T1000 (cell line): Measurements from ENCODE around the gene CAD.

Source experiments
- DNase-seq: peaks from one replicate; lab custom pipeline; 2025; ENCODE audit warnings: mixed read lengths; lab: John Stamatoyannopoulos, UW

The CAD gene

GRCh38 chr2:27281855-27282559 is 64.8 kb downstream of the CAD start, which contains the start of gene TRIM54:
TRIM54 (plus strand) TSS chr2:27282429; CDS start chr2:27282732, 303 bp downstream.
- DNase-seq = no peak

DNA sequence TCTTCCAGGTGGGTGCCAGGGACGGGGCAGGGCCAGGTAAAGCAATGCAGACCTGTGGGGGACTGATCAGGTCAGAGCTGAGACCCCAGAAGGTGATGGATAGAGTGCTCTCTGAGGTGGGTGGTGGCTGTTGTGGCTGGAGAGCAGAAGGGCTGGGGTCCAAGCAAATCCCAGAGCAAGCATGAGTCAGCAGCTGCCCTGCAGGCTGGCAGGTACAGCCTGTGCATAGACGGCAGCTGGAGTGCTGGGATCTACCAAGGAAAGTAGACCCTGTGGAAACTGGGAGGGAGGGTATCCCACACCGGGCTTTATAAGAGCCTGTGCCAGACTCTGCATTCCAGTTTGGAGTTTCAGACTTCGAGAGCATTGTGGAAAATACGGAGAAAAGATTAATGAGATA is 65.7 kb downstream of the CAD start:
- DNase-seq = no peak

GRCh38 chr2:27284996-27285395 is 67.8 kb downstream of the CAD start:
- DNase-seq = no peak

GRCh38 chr2:27285481-27285880 is 68.3 kb downstream of the CAD start:
- no peak for DNase-seq

DNA sequence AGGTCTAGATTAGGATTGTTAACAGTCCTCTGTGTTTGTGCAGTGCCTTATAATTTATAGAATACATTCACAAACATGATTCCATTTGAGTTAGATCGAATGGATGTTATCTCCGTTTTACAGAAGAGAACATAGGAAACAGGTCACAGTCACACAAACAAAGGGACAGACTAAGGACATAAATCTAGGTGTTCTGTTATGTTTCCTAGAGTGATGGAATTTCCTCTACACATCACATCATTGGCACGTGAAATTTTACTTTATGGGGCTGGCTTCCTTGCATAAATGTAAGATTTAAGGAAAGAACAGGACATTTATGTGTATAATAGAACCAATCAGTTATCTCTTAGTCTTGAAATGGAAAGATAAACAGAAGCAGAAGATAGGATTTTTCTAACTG is 71.4 kb downstream of the CAD start:
- no peak for DNase-seq

DNA sequence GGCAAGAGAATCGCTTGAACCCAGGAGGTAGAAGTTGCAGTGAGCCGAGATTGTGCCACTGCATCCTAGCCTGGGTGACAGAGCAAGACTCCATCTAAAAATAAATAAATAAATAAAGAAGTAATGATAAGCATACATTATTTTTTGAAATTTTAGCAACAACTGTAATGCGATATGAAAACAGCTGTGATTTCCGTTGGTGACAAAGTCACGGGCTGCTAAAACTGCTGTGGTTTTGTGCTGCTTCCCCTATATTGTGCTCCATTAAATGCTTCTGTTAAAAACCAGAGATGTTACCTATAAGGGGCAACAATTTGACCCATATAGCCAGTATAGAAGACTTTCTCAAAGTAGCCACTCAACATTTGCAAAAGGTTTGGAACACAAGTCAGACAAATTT is 73.4 kb downstream of the CAD start:
- no peak for DNase-seq

DNA sequence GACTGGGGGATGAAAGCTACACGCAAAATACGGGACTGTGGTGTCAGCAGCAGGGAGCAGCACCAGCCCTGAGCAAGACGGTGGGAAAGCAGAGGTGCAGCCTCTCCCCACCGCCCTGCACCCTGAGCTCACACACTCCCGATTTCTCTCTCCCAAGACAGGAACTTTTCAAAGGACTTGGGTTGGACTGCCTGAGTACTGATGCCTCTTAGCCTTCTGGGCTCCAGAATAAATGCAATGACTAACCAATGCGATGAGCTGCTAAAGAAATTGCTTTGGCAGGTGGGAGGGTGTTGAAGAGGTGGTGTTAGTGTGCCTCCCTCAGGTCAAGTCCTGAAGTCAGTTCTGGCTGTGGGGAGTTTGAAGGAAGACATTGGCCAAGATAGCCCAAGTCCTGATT is 74.7 kb downstream of the CAD start:
- DNase-seq = no peak
